NCI-H82 (cell line): ENCODE results near the gene MYRF.

ENCODE experiments used
- DNase-seq: peaks from one replicate; lab custom pipeline; 2025; lab: John Stamatoyannopoulos, UW

Gene MYRF

GRCh38 chr11:61718621-61719302 lies 33.7 kb upstream of the MYRF start:
- peak; percentile 80 for DNase-seq

GRCh38 chr11:61719978-61720377 lies 32.5 kb upstream of the MYRF start:
- DNase-seq: no peak

GRCh38 chr11:61720597-61720996 lies 31.8 kb upstream of the MYRF start:
- DNase-seq: no peak

GRCh38 chr11:61724437-61724836 lies 28.0 kb upstream of the MYRF start:
- DNase-seq: no peak

- no peak for DNase-seq
These were observed 26.6 kb upstream of the MYRF start for GRCh38 chr11:61725781-61726231.

GRCh38 chr11:61726775-61727174 lies 25.7 kb upstream of the MYRF start:
- no peak for DNase-seq

GRCh38 chr11:61727401-61727811 lies 25.0 kb upstream of the MYRF start:
- DNase-seq: no peak

GRCh38 chr11:61728066-61728939 lies 24.1 kb upstream of the MYRF start:
- no peak for DNase-seq

GRCh38 chr11:61728940-61729219 lies 23.6 kb upstream of the MYRF start:
- no peak for DNase-seq

GRCh38 chr11:61730240-61730994 lies 22.0 kb upstream of the MYRF start:
- DNase-seq: no peak

GRCh38 chr11:61731211-61731951 lies 21.1 kb upstream of the MYRF start:
- no peak for DNase-seq

- DNase-seq: no peak
These were observed 20.3 kb upstream of the MYRF start for GRCh38 chr11:61731952-61732675.

- no peak for DNase-seq
These were observed 19.7 kb upstream of the MYRF start for GRCh38 chr11:61732705-61733104.

- DNase-seq: peak; percentile 94
These were observed 19.1 kb upstream of the MYRF start for GRCh38 chr11:61733120-61733978.

GRCh38 chr11:61734767-61735166 lies 17.7 kb upstream of the MYRF start:
- no peak for DNase-seq

GRCh38 chr11:61735391-61735790 lies 17.0 kb upstream of the MYRF start:
- no peak for DNase-seq

GRCh38 chr11:61736310-61736709 lies 16.1 kb upstream of the MYRF start:
- no peak for DNase-seq

- peak; percentile 21 for DNase-seq
These were observed 15.3 kb upstream of the MYRF start for GRCh38 chr11:61737131-61737530.

GRCh38 chr11:61737636-61738386 lies 14.6 kb upstream of the MYRF start:
- no peak for DNase-seq

- no peak for DNase-seq
These were observed 13.7 kb upstream of the MYRF start for GRCh38 chr11:61738776-61739175.
